MCF 10A (cell line): ENCODE data around the gene AKAP8. TPM values are rescaled to one million over a fixed set of nuclear protein-coding genes. Genes with fewer than 3 reads are reported as not detected.

Experiments used
- BruUV-seq: library from RNA; stranded (reverse); fragments of 400-500 nt; replicated peaks from 2 replicates; lab custom pipeline; 2021; lab: Mats Ljungman, UMichigan
- CTCF ChIA-PET: fragments of 300-600 bp; sonication (Branson Sonifier 250); formaldehyde crosslinking; extraction: SDS; loops from one replicate; lab custom pipeline; 2021; ENCODE audit warnings: antibody characterized with exemption, inconsistent platforms; lab: Yijun Ruan, JAX
- POLR2A ChIA-PET: fragments of 300-600, 350-650 bp; sonication (Branson Sonifier 250); formaldehyde crosslinking; extraction: SDS; loops from one replicate; lab custom pipeline; 2020; ENCODE audit warnings: antibody characterized with exemption, inconsistent platforms; lab: Yijun Ruan, JAX
- DNase-seq: peaks from one replicate; pipeline ENCODE4 v3.0.0-alpha.2; 2018; ENCODE audit not compliant: unreplicated experiment
- H3K27ac Mint-ChIP-seq: one replicate; pipeline ENCODE4 v1.8.0; 2022; ENCODE audit warnings: mild to moderate bottlenecking, low read depth, mixed read lengths; ENCODE audit not compliant: unreplicated experiment
- H3K27me3 Mint-ChIP-seq: one replicate; pipeline ENCODE4 v1.8.0; 2022; ENCODE audit warnings: mixed read lengths; ENCODE audit not compliant: insufficient read depth, unreplicated experiment
- H3K36me3 Mint-ChIP-seq: one replicate; pipeline ENCODE4 v1.8.0; 2022; ENCODE audit warnings: mild to moderate bottlenecking, moderate library complexity, mixed read lengths; ENCODE audit not compliant: insufficient read depth, unreplicated experiment
- H3K4me1 Mint-ChIP-seq: one replicate; pipeline ENCODE4 v1.8.0; 2022; ENCODE audit warnings: mixed read lengths; ENCODE audit not compliant: insufficient read depth, unreplicated experiment
- H3K4me3 Mint-ChIP-seq: one replicate; pipeline ENCODE4 v1.8.0; 2022; ENCODE audit warnings: mild to moderate bottlenecking, moderate library complexity, mixed read lengths; ENCODE audit not compliant: unreplicated experiment
- H3K9me3 Mint-ChIP-seq: one replicate; pipeline ENCODE4 v1.8.0; 2022; ENCODE audit warnings: mixed read lengths; ENCODE audit not compliant: unreplicated experiment
- CTCF ChIP-seq: fragments of 200-600 bp; IDR thresholded peaks from one replicate; pipeline ENCODE4 v1.8.0; 2022; ENCODE audit warnings: antibody characterized with exemption, mild to moderate bottlenecking; ENCODE audit not compliant: unreplicated experiment
- intact Hi-C: fragments of 100-400 bp; cut with micrococcal nuclease; formaldehyde crosslinking; loops from 2 replicates; pipeline ENCODE4 v1.14.1; 2022
- total RNA-seq: library from RNA; stranded (reverse); gene quantifications from 2 replicates; pipeline ENCODE4 v1.2.3, GENCODE V29; 2022

AKAP8 gene
- total RNA-seq, 1 experiment from 2014 or later: 37.8 TPM

DNA sequence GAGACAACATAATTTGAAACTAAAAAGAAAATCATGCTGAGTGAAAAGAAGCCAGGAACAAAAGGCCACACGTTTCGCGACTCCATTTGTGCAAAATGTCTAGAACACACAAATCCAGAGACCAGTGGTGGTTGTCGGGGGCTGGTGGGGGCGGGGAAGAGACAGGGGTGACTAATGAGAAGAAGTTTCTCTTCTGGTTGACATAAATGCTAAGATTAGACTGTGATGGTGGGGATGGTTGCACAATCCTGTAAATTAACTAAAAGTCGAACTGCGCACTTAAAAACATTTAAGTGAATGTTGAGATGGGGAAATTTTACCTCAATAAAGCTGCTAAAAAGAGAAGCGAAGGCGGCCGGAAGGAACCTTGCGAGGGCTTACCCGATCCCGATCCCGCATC, 7.1 kb downstream of the AKAP8 start:
- peaks cover 8% of the 10 kb centered on the region for H3K4me1 Mint-ChIP-seq
- H3K27me3 Mint-ChIP-seq: no peaks in the 10 kb centered on the region
- no peak for DNase-seq
- H3K36me3 Mint-ChIP-seq: peaks cover 95% of the 10 kb centered on the region
- ChIA-PET POLR2A (no interaction called here), CTCF (interaction anchor here (0.8 kb wide), 1 partner anchor 201 kb away, joined by 3 read pairs; no protein-coding TSS in a partner anchor)
- no TSS peak for BruUV-seq
- no peak overlapping the region for H3K27ac Mint-ChIP-seq
- no peak overlapping the region for H3K4me3 Mint-ChIP-seq
- intact Hi-C loops: no loop called here
- TF ChIP-seq CTCF: no peak
- H3K9me3 Mint-ChIP-seq: no peaks in the 10 kb centered on the region

- H3K4me1 Mint-ChIP-seq: peaks cover 5% of the 10 kb centered on the region
- no peak for TF ChIP-seq CTCF
- no TSS peak for BruUV-seq
- ChIA-PET POLR2A (interaction anchor here (0.7 kb wide), 2 partner anchors 57 to 83 kb away, joined by 3 read pairs; no protein-coding TSS in a partner anchor), CTCF (interaction anchor here (0.8 to 1.0 kb wide), 2 partner anchors 194 to 201 kb away, joined by 3 to 4 read pairs; no protein-coding TSS in a partner anchor)
- H3K36me3 Mint-ChIP-seq: peaks cover 95% of the 10 kb centered on the region
- H3K27ac Mint-ChIP-seq: no peak overlapping the region
- no peaks in the 10 kb centered on the region for H3K9me3 Mint-ChIP-seq
- no peak overlapping the region for H3K4me3 Mint-ChIP-seq
- no peaks in the 10 kb centered on the region for H3K27me3 Mint-ChIP-seq
- intact Hi-C loops: no loop called here
- DNase-seq: no peak
Measured at GRCh38 chr19:15371786-15372380, 7.7 kb downstream of the AKAP8 start.

- no peak for DNase-seq
- no peaks in the 10 kb centered on the region for H3K9me3 Mint-ChIP-seq
- no peaks in the 10 kb centered on the region for H3K27me3 Mint-ChIP-seq
- ChIA-PET CTCF (interaction anchor here (1.0 kb wide), 1 partner anchor 193 kb away, joined by 4 read pairs; no protein-coding TSS in a partner anchor), POLR2A (interaction anchor here (0.7 kb wide), 2 partner anchors 58 to 83 kb away, joined by 3 read pairs; no protein-coding TSS in a partner anchor)
- no TSS peak for BruUV-seq
- no peaks in the 10 kb centered on the region for H3K4me1 Mint-ChIP-seq
- no peak overlapping the region for H3K4me3 Mint-ChIP-seq
- intact Hi-C loops: no loop called here
- no peak overlapping the region for H3K27ac Mint-ChIP-seq
- no peak for TF ChIP-seq CTCF
- peaks cover 97% of the 10 kb centered on the region for H3K36me3 Mint-ChIP-seq
Measured at GRCh38 chr19:15371119-15371518, 8.5 kb downstream of the AKAP8 start.

DNA sequence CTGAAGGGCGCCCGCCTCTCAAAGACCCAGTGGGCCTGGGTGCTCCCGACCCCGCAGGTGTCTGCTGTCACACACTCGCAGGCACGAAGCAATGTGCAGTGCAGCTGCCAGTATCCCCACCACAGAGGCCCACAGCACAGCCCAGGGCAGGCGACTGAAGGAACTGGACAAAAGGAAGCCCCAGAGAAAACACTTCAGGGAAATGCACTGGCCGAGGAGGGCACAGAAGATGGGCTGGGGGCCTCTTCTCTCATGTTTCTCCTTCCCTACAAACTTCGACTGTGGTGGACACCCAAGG, 10.0 kb downstream of the AKAP8 start:
- Mint-ChIP-seq H3K36me3 (peaks cover 98% of the 10 kb centered on the region), H3K27me3 (no peaks in the 10 kb centered on the region), H3K27ac (no peak overlapping the region), H3K4me3 (no peak overlapping the region), H3K9me3 (no peaks in the 10 kb centered on the region), H3K4me1 (no peaks in the 10 kb centered on the region)
- no peak for TF ChIP-seq CTCF
- no TSS peak for BruUV-seq
- intact Hi-C loops: no loop called here
- CTCF ChIA-PET: no interaction called here
- POLR2A ChIA-PET: no interaction called here
- no peak for DNase-seq
